ENCODE measurements around the gene ACMSD.

GRCh38 chr2:134875309-134875708, 36.9 kb downstream of the ACMSD start:
- no peak for TF ChIP-seq POLR2AphosphoS5 (IDR thresholded peaks at IDR 0.05)
- TF ChIP-seq CTCF (IDR thresholded peaks at IDR 0.05): no peak
- no peak for TF ChIP-seq POLR2A (IDR thresholded peaks at IDR 0.05)

Measured in transverse colon (tissue), 4 donors.